GM18520 (cell line): ENCODE data around the gene NFE2L3.

Experiments used
- ATAC-seq: cut with Tn5 transposase; IDR thresholded peaks from one replicate; pipeline ENCODE4 v1.9.1; 2021; ENCODE audit not compliant: unreplicated experiment

The NFE2L3 gene

GRCh38 chr7:26198133-26198780, 46.3 kb downstream of the NFE2L3 start:
- ATAC-seq, result no peak

GRCh38 chr7:26198781-26199169, 46.8 kb downstream of the NFE2L3 start:
- ATAC-seq, result no peak

- no peak for ATAC-seq
These were observed 47.5 kb downstream of the NFE2L3 start for GRCh38 chr7:26199301-26200037.

DNA sequence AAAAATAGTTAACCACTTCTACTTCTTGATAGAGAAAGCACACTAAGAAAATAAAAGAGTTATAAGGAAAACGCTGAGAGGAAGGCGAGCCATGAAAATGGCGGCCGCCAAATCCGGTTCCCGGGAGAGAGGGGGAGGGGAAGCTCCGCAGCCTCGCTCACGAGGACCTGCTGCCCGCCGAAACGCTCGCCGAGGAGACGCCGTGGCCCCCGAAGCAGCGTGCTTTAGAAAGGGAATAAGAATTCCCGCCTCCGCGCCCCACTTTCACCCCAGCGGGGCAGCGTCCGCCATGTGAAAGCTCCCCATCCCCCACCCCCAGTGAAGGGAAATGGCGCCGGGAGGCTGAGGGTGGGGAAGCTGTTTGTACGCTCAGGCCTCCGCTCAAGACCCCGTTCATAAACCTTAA, 48.0 kb downstream of the NFE2L3 start:
- ATAC-seq, result no peak

DNA sequence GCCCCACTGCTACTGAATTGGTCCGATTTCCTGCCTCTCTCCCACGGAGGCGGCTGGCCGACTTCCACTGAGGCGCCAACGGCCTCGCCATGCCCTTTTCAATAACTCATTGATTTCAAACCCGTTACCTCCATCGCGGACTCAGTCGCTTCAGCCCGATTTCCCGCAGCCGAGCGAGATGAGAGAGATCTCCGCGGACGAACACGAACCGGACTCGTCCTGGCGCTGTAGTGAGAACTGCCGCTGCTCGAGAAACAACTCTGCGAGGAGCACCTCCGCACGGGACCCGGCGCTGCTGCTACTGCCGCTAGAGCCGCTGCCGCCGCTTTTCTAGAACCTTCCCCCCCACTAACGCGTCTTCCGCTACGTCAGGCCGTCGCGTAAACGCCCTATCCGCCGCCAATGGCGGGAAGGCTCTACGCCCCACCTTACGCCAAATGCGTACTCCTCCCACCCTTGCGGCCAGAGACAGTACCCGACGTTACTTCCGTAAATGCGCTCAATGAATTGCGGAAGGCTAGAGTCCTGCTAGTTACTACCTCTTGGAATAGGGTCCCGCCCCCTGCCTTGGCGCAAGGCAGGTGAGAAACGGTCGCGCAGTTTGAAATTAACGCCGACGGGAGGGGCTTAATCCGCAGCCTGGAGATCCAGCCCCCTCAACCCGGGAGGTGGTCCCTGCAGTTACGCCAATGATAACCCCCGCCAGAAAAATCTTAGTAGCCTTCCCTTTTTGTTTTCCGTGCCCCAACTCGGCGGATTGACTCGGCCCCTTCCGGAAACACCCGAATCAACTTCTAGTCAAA, 48.6 kb downstream of the NFE2L3 start, which contains the start of gene HNRNPA2B1:
Gene HNRNPA2B1, minus strand, starts transcription at position 303 of the 803 bp plus-strand sequence. Its CDS starts 169 bp downstream, at position 134.
- ATAC-seq, result peak; percentile 58

DNA sequence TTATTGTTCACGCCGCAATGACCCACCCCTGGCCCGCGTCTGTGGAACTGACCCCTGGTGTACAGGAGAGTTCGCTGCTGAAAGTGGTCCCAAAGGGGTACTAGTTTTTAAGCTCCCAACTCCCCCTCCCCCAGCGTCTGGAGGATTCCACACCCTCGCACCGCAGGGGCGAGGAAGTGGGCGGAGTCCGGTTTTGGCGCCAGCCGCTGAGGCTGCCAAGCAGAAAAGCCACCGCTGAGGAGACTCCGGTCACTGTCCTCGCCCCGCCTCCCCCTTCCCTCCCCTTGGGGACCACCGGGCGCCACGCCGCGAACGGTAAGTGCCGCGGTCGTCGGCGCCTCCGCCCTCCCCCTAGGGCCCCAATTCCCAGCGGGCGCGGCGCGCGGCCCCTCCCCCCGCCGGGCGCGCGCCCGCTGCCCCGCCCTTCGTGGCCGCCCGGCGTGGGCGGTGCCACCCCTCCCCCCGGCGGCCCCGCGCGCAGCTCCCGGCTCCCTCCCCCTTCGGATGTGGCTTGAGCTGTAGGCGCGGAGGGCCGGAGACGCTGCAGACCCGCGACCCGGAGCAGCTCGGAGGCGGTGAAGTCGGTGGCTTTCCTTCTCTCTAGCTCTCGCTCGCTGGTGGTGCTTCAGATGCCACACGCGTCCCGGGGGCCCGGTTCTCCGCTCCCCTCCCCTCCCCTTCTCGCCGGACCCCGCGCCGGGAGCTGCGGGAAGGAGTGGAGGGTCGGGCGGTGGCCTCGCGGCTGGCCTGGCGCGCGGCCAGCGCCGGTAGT, 49.4 kb downstream of the NFE2L3 start, which contains the start of gene CBX3:
Gene CBX3, plus strand, starts transcription at position 499 of the 772 bp plus-strand sequence. CDS start 1,254 bp downstream, outside the sequence.
- ATAC-seq, result peak; percentile 29

DNA sequence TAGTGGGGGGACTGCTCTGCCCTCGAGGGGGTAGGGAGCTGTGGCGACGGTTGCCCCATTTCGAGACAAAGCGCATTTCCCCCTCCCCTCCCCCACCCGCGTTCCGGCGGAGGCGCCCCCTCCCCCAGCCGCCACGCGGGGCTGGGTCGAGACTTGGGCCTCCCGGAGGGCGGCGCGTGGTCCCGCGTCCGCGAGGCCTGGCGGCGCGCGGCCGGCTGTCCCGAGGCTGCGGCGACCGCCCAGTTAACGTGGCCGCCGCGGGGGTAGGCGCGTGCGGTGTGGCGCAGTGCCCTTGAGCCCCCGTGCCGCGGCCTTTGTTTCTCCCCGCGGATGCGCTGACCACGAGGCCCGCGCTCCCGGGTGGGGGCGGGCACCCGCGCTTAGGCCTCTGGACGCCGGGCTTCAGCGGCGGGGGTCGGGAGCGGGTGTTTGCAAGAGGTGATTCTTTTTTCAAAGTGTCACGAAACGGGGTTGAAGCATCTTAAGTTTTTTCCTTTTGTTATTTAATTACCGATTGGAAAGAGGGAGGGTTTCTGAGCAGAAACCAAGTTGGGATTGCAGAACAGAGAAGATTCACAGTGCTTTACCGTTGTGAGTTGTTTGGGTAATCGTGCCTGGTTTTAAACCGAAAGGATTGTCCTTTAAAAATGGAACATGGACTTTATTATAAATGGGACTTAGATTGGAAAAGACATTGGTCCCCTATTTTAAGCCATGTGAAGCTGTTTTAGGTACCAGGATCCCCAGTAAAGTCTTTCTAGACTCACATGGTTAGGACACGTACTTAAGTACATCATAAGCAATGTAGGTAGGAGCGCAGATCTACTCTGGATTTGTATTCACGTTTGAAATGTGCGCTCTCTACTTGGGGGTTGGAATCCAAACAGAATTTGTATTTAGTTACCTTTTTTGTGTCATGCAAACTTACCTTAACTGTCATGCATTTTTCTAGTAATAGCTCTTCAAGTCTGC, 50.3 kb downstream of the NFE2L3 start:
- ATAC-seq, result no peak

DNA sequence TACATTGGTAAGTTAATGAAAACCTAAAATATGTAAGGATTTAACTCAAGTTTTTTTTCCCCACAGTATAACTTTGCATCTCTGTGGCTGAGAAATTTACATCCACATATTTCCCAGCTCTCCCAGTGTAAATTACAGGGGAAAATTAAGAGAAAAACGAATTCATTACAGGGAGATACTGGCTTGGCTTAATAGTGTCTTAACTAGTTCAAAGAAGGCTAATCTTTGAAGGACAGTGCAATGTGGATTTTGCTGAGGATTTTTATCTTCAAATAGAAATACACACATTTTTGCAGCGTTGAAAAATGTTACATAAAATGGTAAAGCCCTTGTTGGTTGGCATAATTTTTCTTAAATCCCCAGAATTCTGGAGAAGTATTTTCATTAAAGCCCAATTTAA, 51.0 kb downstream of the NFE2L3 start:
- ATAC-seq, result no peak

- ATAC-seq, result no peak
These were observed 56.0 kb downstream of the NFE2L3 start for GRCh38 chr7:26208040-26208439.

DNA sequence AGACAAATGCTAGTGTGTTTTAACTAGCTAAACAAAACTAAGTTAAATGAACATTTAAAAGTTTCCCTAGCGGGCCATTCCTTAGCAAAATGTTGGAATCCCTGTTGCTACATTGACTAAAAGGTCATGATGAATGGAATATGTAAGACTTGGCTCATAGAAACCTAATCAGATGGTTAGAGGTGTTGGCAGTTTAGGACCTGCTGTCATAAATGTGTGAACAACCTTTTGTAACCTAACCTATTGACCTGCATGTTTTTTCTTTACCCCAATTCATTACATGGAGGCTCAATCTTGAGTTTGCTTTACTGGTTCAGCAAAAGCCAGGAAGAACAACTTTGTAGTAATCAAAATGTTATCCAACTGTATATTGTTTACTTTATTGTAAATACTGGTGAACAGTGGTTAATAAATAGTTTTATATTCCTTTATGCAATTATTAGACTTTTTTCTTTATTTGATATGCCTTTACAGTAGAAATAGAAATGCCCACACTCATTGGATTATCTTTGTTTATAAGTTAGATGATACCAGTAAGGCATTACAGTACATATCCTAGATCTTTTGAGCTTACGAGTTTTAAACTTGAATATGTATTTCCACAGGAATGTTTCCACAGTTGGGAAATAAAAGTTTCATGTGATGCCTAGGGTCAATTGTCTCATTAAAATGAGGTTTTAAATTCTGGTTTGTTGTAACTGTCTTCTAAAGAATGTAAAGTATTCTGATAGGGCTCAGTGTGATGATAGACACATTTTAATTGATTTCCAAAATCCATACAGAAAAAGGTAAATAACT, 61.1 kb downstream of the NFE2L3 start:
- no peak for ATAC-seq

DNA sequence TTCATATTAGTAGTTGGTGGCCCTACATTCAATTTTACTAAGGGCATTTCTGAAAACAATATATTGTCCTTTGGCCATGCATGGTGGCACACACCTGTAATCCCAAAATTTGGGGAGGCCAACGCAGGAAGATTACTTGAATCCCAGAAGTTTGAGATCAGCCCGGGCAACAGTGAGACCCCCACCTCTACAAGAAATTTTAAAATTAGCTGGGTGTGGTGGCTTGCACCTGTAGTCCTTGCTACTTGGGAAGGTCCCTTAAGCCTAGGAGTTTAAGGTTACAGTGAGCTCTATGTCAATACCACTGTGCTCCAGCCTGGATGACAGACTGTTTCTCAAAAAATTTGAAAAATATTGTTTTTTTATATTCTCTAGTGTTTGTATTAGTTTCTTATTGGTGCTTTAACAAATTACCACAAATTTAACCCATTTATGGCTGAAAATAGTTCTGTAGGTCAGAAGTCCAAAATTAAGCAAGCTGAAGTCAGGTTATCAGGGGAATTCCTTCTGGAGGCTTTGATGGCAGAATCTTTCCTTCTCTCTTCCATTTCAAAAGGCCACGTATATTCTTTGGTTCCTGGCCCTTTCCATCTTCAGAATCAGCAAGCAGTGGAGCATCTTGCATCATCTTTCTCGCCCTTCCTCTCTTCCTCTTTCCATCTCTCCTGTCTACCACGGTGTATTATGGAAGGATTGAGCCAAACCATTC, 62.0 kb downstream of the NFE2L3 start:
- no peak for ATAC-seq

DNA sequence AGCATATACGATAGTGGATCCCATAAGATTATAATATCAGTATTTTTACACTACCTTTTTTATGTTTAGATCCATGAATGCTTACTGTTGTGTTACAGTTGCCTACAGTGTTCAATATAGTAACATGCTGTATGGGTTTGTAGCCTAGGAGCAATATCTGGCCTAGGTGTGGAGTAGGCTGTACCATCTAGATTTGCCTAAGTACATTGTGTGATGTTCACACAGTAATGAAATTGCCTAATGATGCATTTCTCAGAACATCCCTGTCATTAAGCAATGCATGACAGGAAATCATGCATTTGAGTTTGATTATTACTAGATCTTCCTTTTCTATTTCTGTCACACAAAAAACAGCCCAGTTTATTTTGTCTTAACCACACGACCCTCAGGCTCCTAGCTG, 64.1 kb downstream of the NFE2L3 start:
- ATAC-seq, result no peak

- ATAC-seq, result no peak
These were observed 72.4 kb downstream of the NFE2L3 start for GRCh38 chr7:26224359-26224758.

GRCh38 chr7:26227987-26228386, 76.0 kb downstream of the NFE2L3 start:
- ATAC-seq, result no peak

- ATAC-seq, result no peak
These were observed 82.0 kb downstream of the NFE2L3 start for GRCh38 chr7:26233902-26234511.
